Karpas-422 (cell line): Measurements from ENCODE around the gene ALOX5AP. TPM values are rescaled to one million over a fixed set of nuclear protein-coding genes. Genes with fewer than 3 reads are reported as not detected.

ENCODE experiments used
- DNase-seq: peaks from one replicate; pipeline ENCODE4 v3.0.0-alpha.2; 2015
- H2AFZ ChIP-seq: fragments of 200-600 bp; sonication (generic); 2 replicates; pipeline ENCODE4 v1.6.1; 2014; ENCODE audit warnings: antibody characterized with exemption, low read length, mixed read lengths
- H3K27ac ChIP-seq: fragments of 200-600 bp; sonication (generic); 2 replicates; pipeline ENCODE4 v1.5.1; 2014; ENCODE audit warnings: mild to moderate bottlenecking, low read length, moderate library complexity
- H3K27me3 ChIP-seq: fragments of 200-600 bp; sonication (generic); 2 replicates; pipeline ENCODE4 v1.6.1; 2014; ENCODE audit warnings: low read length, mixed read lengths
- H3K36me3 ChIP-seq: fragments of 200-600 bp; sonication (generic); 2 replicates; pipeline ENCODE4 v1.6.1; 2014; ENCODE audit warnings: low read length, mixed read lengths; ENCODE audit not compliant: insufficient read depth
- H3K4me1 ChIP-seq: fragments of 200-600 bp; sonication (generic); 2 replicates; pipeline ENCODE4 v1.6.1; 2014; ENCODE audit warnings: mild to moderate bottlenecking, low read length, mixed read lengths
- H3K4me2 ChIP-seq: fragments of 200-600 bp; sonication (generic); 2 replicates; pipeline ENCODE4 v1.6.1; 2014; ENCODE audit warnings: low read length, low read depth, mild to moderate bottlenecking; ENCODE audit not compliant: poor library complexity, severe bottlenecking
- H3K4me3 ChIP-seq: fragments of 200-600 bp; sonication (generic); 2 replicates; pipeline ENCODE4 v1.5.1; 2014; ENCODE audit warnings: mild to moderate bottlenecking, antibody characterized with exemption, low read length, mixed read lengths
- H3K79me2 ChIP-seq: fragments of 200-600 bp; sonication (generic); 2 replicates; pipeline ENCODE4 v1.6.1; 2014; ENCODE audit warnings: mild to moderate bottlenecking, low read length, mixed read lengths
- H3K9ac ChIP-seq: fragments of 200-600 bp; sonication (generic); 2 replicates; pipeline ENCODE4 v1.6.0; 2014; ENCODE audit warnings: low read length
- H3K9me2 ChIP-seq: fragments of 200-600 bp; sonication (generic), shearing (Covaris generic); replicated peaks from 2 replicates; pipeline ENCODE4 v1.6.0; 2014; ENCODE audit warnings: mild to moderate bottlenecking, low read length, moderate library complexity; ENCODE audit not compliant: insufficient read depth
- H3K9me3 ChIP-seq: fragments of 300-700, 200-600 bp; sonication (generic); 2 replicates; pipeline ENCODE4 v1.6.1; 2014; ENCODE audit warnings: low read length, mixed read lengths
- H4K20me1 ChIP-seq: fragments of 200-600 bp; sonication (generic); 2 replicates; pipeline ENCODE4 v1.6.1; 2014; ENCODE audit warnings: mild to moderate bottlenecking, antibody characterized with exemption, low read length, low read depth; ENCODE audit not compliant: insufficient read depth
- total RNA-seq: library from RNA; depleted of rRNA; stranded (reverse); fragments of >200 nt; shearing (Covaris generic); gene quantifications from 2 replicates; pipeline ENCODE4 v1.2.3, GENCODE V29; 2014; ENCODE audit warnings: low replicate concordance

ALOX5AP gene
- total RNA-seq, 1 experiment from 2014 or later: 512 TPM

DNA sequence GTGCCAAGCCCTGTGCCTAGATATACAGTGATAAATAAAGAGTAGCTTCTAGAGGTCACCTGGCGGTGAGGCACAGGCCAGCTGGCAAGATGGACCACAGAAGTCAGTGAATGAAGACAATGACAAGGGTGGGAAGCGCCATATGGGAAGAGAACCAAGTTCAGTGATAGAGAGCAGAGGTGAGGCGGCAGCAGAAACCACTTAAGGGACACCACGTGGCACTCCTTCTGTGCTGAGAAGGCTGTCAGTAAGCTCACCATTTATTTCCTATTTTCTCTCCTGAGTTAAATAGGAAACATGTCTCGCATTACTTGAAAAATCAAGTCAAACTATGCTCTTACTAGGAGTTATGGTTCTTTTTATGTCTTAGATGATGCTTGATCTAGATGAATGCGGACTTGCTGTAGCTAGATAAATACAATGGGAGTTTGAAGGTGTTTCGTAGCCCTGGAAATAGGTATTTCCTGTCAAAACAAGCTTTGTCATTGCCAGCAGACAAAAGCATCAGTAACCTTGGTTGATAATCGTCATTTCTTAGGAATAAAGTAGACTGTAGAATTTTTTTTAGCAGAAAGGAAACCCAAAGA lies 17.8 kb downstream of the ALOX5AP start:
- no peak overlapping the region for H3K27ac ChIP-seq
- no peaks in the 10 kb centered on the region for H3K4me1 ChIP-seq
- peaks cover 2% of the 10 kb centered on the region; the same call in 1 of the 2 replicates for H3K79me2 ChIP-seq
- H2AFZ ChIP-seq: no peak overlapping the region
- no peak overlapping the region for H3K4me2 ChIP-seq
- no peak for DNase-seq
- no peaks in the 10 kb centered on the region for H3K9me3 ChIP-seq
- H3K36me3 ChIP-seq: peaks cover 4% of the 10 kb centered on the region; the same call in 1 of the 2 replicates
- no peaks in the 10 kb centered on the region for H3K27me3 ChIP-seq
- H4K20me1 ChIP-seq: no peaks in the 10 kb centered on the region
- H3K9ac ChIP-seq: no peak overlapping the region
- no peak overlapping the region for H3K4me3 ChIP-seq
- H3K9me2 ChIP-seq: no peaks in the 10 kb centered on the region

DNA sequence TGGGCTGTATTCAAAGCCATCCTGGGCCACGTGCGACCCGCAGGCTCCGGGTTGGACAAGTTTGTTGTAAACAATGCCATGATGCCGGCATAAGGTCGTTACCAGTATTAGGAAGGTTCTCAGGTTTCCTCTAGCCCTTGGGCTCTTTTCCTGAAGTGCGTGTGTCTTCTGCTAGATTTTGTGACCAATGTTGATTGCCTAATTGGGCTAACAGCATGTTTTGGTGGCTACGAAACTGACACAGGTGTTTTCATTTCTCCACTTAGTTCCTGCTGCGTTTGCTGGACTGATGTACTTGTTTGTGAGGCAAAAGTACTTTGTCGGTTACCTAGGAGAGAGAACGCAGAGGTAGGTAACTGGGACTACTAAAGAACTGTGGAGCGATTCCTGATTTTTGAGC lies 20.3 kb downstream of the ALOX5AP start:
- Histone ChIP-seq H3K9ac (no peak overlapping the region), H4K20me1 (no peaks in the 10 kb centered on the region), H3K4me3 (no peak overlapping the region), H2AFZ (no peak overlapping the region), H3K79me2 (no peaks in the 10 kb centered on the region), H3K27me3 (no peaks in the 10 kb centered on the region), H3K27ac (no peak overlapping the region), H3K4me1 (no peaks in the 10 kb centered on the region), H3K4me2 (no peak overlapping the region), H3K9me3 (no peaks in the 10 kb centered on the region), H3K9me2 (no peaks in the 10 kb centered on the region), H3K36me3 (peaks cover 5% of the 10 kb centered on the region)
- DNase-seq: no peak

DNA sequence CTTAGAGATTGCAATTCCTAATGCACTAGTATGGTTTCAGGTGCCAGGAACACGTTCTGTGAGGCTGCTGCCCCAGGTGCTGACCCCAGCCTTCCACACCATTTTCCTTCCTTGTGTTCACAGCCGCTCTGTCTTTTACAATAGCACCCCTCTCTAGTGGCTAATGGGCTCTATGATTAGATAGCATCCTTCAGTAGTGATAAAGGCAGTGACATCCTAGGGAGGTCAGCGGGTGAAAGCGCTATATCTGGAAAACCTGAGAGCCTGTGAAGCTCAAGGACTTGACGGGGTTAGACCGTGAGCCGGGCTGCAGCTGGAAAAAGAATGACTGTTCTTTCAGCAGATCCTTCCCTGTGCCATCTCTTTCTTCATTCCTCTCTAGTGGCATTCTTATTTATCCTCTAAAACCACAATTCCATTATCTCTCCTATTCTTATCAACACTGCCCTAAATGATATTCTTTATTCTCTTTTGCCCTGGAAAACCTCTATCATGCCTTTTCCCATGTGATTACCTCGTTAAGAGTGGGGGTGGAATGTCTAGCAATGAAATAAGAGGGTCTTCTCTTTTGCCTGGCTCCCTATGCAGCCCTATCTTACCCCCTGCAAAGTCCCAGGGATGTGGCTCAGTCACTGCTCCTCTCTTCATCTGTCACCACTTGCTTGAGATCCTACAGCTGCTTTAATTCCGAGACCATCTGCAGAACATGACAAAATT lies 21.8 kb downstream of the ALOX5AP start:
- Histone ChIP-seq H3K79me2 (no peaks in the 10 kb centered on the region), H4K20me1 (no peaks in the 10 kb centered on the region), H2AFZ (no peak overlapping the region), H3K27ac (no peak overlapping the region), H3K4me2 (no peak overlapping the region), H3K36me3 (peaks cover 8% of the 10 kb centered on the region), H3K9me3 (no peaks in the 10 kb centered on the region), H3K4me3 (no peak overlapping the region), H3K27me3 (no peaks in the 10 kb centered on the region), H3K9ac (no peak overlapping the region), H3K4me1 (no peaks in the 10 kb centered on the region), H3K9me2 (no peaks in the 10 kb centered on the region)
- no peak for DNase-seq

DNA sequence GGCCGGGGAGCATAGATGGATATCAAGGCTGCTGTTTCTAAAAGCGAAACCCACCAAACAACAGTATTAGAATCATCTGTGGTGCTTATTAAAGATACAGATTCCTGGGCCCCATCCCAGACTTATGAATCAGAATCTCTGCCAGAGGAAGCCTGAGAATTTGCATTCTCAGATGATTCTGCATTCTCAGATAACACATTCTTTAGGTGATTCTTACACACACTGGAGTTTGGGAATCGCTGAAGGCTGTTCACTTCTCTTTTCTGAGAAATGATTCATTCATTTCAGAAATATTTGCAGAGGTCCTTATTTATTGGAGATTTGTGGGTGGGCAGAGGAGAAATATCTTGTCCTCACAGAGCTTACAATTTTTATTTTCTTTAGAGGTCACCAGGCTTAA lies 24.4 kb downstream of the ALOX5AP start:
- no peaks in the 10 kb centered on the region for H4K20me1 ChIP-seq
- H3K36me3 ChIP-seq: peaks cover 9% of the 10 kb centered on the region
- H3K9me3 ChIP-seq: no peaks in the 10 kb centered on the region
- no peak for DNase-seq
- no peak overlapping the region for H3K4me2 ChIP-seq
- H3K27me3 ChIP-seq: no peaks in the 10 kb centered on the region
- H3K4me3 ChIP-seq: no peak overlapping the region
- no peaks in the 10 kb centered on the region for H3K79me2 ChIP-seq
- no peaks in the 10 kb centered on the region for H3K4me1 ChIP-seq
- no peaks in the 10 kb centered on the region for H3K9me2 ChIP-seq
- H3K9ac ChIP-seq: no peak overlapping the region
- no peak overlapping the region for H2AFZ ChIP-seq
- H3K27ac ChIP-seq: no peak overlapping the region

DNA sequence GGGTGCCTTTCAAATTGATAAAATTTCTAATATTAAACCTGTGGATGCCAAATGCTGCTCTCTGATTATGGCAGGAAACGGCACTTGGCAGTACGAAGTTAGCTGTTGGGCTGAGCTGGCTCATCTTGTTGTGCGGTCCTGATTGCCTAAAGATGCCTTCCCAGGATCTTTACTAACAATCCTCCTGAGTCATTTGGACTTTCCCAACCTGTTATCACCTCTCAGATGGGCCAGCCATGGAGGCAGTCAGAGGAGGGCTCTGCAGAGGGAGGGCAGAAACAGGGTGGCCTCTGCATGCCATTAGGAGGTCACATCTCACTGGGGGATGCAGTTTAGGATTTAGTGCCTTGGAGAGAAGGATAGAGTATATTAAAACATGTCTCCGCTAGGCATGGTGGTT lies 27.3 kb downstream of the ALOX5AP start:
- no peak for DNase-seq
- H3K27me3 ChIP-seq: no peaks in the 10 kb centered on the region
- no peak overlapping the region for H3K9ac ChIP-seq
- no peaks in the 10 kb centered on the region for H3K9me3 ChIP-seq
- H2AFZ ChIP-seq: no peak overlapping the region
- no peak overlapping the region for H3K4me2 ChIP-seq
- no peaks in the 10 kb centered on the region for H3K4me1 ChIP-seq
- H3K36me3 ChIP-seq: peaks cover 18% of the 10 kb centered on the region
- no peak overlapping the region for H3K27ac ChIP-seq
- H3K79me2 ChIP-seq: no peaks in the 10 kb centered on the region
- no peaks in the 10 kb centered on the region for H4K20me1 ChIP-seq
- no peaks in the 10 kb centered on the region for H3K9me2 ChIP-seq
- H3K4me3 ChIP-seq: no peak overlapping the region

DNA sequence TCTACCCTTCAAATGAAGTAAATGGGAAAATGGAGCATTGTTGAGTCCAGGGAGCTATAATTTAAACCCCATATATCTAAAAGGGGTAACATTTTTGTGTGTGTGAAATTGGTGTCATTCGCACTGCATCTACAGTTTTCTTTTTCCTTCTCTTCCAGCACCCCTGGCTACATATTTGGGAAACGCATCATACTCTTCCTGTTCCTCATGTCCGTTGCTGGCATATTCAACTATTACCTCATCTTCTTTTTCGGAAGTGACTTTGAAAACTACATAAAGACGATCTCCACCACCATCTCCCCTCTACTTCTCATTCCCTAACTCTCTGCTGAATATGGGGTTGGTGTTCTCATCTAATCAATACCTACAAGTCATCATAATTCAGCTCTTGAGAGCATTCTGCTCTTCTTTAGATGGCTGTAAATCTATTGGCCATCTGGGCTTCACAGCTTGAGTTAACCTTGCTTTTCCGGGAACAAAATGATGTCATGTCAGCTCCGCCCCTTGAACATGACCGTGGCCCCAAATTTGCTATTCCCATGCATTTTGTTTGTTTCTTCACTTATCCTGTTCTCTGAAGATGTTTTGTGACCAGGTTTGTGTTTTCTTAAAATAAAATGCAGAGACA lies 28.6 kb downstream of the ALOX5AP start:
- Histone ChIP-seq H4K20me1 (no peaks in the 10 kb centered on the region), H3K4me1 (no peaks in the 10 kb centered on the region), H3K4me3 (no peak overlapping the region), H3K9me2 (no peaks in the 10 kb centered on the region), H3K9ac (no peak overlapping the region), H2AFZ (no peak overlapping the region), H3K9me3 (no peaks in the 10 kb centered on the region), H3K27me3 (no peaks in the 10 kb centered on the region), H3K36me3 (peaks cover 18% of the 10 kb centered on the region), H3K79me2 (no peaks in the 10 kb centered on the region), H3K27ac (no peak overlapping the region), H3K4me2 (no peak overlapping the region)
- DNase-seq: no peak

DNA sequence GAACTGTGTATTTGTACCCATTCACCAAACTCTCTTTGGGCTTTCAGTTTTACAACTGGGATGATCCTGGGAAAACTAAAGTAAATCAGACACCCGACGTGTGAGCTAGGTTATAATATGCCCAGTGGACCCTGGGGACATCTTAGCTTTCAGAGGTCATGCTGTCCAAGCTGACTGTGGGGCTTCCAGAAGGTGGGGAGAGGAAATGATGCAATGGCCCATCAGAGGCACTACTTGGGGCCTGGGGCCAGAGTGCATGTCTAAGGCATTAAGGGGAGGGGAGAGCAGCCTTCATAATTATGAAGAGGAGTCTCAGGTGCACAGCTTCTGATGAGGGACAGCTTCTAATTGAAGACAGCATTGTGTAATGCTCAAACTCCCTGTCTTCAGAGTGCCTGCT lies 30.9 kb downstream of the ALOX5AP start:
- H3K9ac ChIP-seq: no peak overlapping the region
- H4K20me1 ChIP-seq: no peaks in the 10 kb centered on the region
- H3K4me1 ChIP-seq: no peaks in the 10 kb centered on the region
- DNase-seq: no peak
- peaks cover 11% of the 10 kb centered on the region; the same call in 1 of the 2 replicates for H3K36me3 ChIP-seq
- H3K27me3 ChIP-seq: no peaks in the 10 kb centered on the region
- H3K79me2 ChIP-seq: no peaks in the 10 kb centered on the region
- no peak overlapping the region for H3K4me2 ChIP-seq
- H2AFZ ChIP-seq: no peak overlapping the region
- no peaks in the 10 kb centered on the region for H3K9me3 ChIP-seq
- no peak overlapping the region for H3K4me3 ChIP-seq
- no peak overlapping the region; the same call in 1 of the 2 replicates for H3K27ac ChIP-seq
- no peaks in the 10 kb centered on the region for H3K9me2 ChIP-seq

DNA sequence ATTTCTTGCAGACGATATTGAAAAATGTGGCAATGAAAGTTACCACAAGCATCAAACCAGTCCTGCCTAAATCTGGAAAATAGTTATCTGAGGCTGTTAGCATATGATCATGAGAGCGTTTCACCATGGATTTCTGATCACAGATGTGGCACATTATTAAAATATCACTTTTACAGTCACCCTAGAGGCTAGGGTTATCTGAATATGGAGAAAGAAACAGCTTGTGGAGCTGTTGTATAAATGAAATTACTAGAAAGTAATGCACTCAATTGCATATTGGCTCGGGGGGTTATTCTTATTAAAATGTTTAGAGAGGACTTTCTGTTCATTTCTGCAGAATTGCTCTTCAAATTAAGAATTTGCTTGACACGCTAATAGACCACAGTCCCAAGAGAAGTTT lies 35.6 kb downstream of the ALOX5AP start:
- Histone ChIP-seq H2AFZ (no peak overlapping the region), H3K9me3 (no peaks in the 10 kb centered on the region), H4K20me1 (no peaks in the 10 kb centered on the region), H3K79me2 (no peaks in the 10 kb centered on the region), H3K9me2 (no peaks in the 10 kb centered on the region), H3K36me3 (no peaks in the 10 kb centered on the region), H3K27ac (no peak overlapping the region), H3K4me2 (no peak overlapping the region), H3K9ac (no peak overlapping the region), H3K4me1 (no peaks in the 10 kb centered on the region), H3K27me3 (no peaks in the 10 kb centered on the region), H3K4me3 (no peak overlapping the region)
- peak; percentile 35 for DNase-seq
